IMR-90 (cell line): Measurements from ENCODE around the gene PRSS22. TPM values are rescaled to one million over a fixed set of nuclear protein-coding genes. Genes with fewer than 3 reads are reported as not detected.

Experiments
- ATAC-seq: fragments of 200-7000 bp; cut with Tn5 transposase; 2 replicates; pipeline ENCODE4 v1.9.1; 2020; ENCODE audit warnings: low read depth, mild to moderate bottlenecking, moderate library complexity
- BruUV-seq: library from RNA; stranded (reverse); fragments of 400-500 nt; replicated peaks from 2 replicates; lab custom pipeline; 2021; lab: Mats Ljungman, UMichigan
- CTCF ChIA-PET: fragments of 300-600 bp; formaldehyde crosslinking; extraction: SDS; loops from one replicate; lab custom pipeline; 2021; ENCODE audit warnings: antibody characterized with exemption; lab: Yijun Ruan, JAX
- POLR2A ChIA-PET: fragments of 300-600 bp; sonication (Branson Sonifier 250); formaldehyde crosslinking; loops from one replicate; lab custom pipeline; 2022; ENCODE audit warnings: antibody characterized with exemption; ENCODE audit not compliant: unreplicated experiment; lab: Charles Lee
- DNase-seq: peaks from one replicate; pipeline ENCODE4 v3.0.0; 2013
- H2AFZ ChIP-seq: replicated peaks from 2 replicates; pipeline ENCODE3; 2013; ENCODE audit warnings: low read length, mild to moderate bottlenecking; ENCODE audit not compliant: poor library complexity
- H2AK5ac ChIP-seq: 2 replicates; pipeline ENCODE4 v1.6.1; 2013; ENCODE audit warnings: low read depth, low read length, inconsistent platforms
- H2AK9ac ChIP-seq: replicated peaks from 2 replicates; pipeline ENCODE3; 2013; ENCODE audit warnings: mild to moderate bottlenecking, low read depth, low read length, moderate library complexity; ENCODE audit not compliant: poor library complexity
- H2BK120ac ChIP-seq: 2 replicates; pipeline ENCODE4 v1.6.1; 2013; ENCODE audit warnings: low read depth, low read length, inconsistent platforms
- H2BK15ac ChIP-seq: 3 replicates; pipeline ENCODE4 v1.6.1; 2013; ENCODE audit warnings: low read depth, low read length, inconsistent platforms
- H2BK20ac ChIP-seq: 2 replicates; pipeline ENCODE4 v1.6.1; 2013; ENCODE audit warnings: low read depth, mild to moderate bottlenecking, inconsistent platforms, low read length, moderate library complexity
- H2BK5ac ChIP-seq: 2 replicates; pipeline ENCODE4 v1.6.1; 2013; ENCODE audit warnings: mild to moderate bottlenecking, low read depth, low read length, inconsistent platforms; ENCODE audit not compliant: poor library complexity, severe bottlenecking
- H3K14ac ChIP-seq: replicated peaks from 2 replicates; pipeline ENCODE4 v1.6.1; 2013; ENCODE audit warnings: low read depth, low read length, inconsistent platforms
- H3K18ac ChIP-seq: 2 replicates; pipeline ENCODE4 v1.6.1; 2013; ENCODE audit warnings: low read depth, low read length, control low read depth
- H3K23ac ChIP-seq: 2 replicates; pipeline ENCODE4 v1.6.1; 2013; ENCODE audit warnings: low read depth, low read length, inconsistent platforms
- H3K27ac ChIP-seq: 2 replicates; pipeline ENCODE4 v1.5.1; 2013; ENCODE audit warnings: mild to moderate bottlenecking, control low read depth, low read length; ENCODE audit not compliant: insufficient read depth
- H3K27me3 ChIP-seq: 2 replicates; pipeline ENCODE4 v1.6.1; 2013; ENCODE audit warnings: low read length; ENCODE audit not compliant: control insufficient read depth, insufficient read depth
- H3K36me3 ChIP-seq: 2 replicates; pipeline ENCODE4 v1.6.1; 2013; ENCODE audit warnings: low read length, mixed read lengths; ENCODE audit not compliant: control insufficient read depth, insufficient read depth
- H3K4ac ChIP-seq: 2 replicates; pipeline ENCODE4 v1.6.1; 2013; ENCODE audit warnings: low read depth, low read length, inconsistent platforms
- H3K4me1 ChIP-seq: 2 replicates; pipeline ENCODE4 v1.6.1; 2013; ENCODE audit warnings: low read length, mixed read lengths; ENCODE audit not compliant: control insufficient read depth, insufficient read depth
- H3K4me2 ChIP-seq: 2 replicates; pipeline ENCODE4 v1.6.1; 2013; ENCODE audit warnings: low read depth, mild to moderate bottlenecking, control low read depth, low read length, moderate library complexity
- H3K4me3 ChIP-seq: 2 replicates; pipeline ENCODE4 v1.5.1; 2013; ENCODE audit warnings: low read depth, mild to moderate bottlenecking, control low read depth, low read length, moderate library complexity; ENCODE audit not compliant: insufficient read depth
- H3K56ac ChIP-seq: 2 replicates; pipeline ENCODE4 v1.6.1; 2013; ENCODE audit warnings: low read length, inconsistent platforms; ENCODE audit not compliant: insufficient read depth; ENCODE audit errors: extremely low read depth
- H3K79me1 ChIP-seq, 2 experiments: 2 replicates each; pipeline ENCODE4 v1.6.1; 2013; ENCODE audit warnings: low read length in 2 of 2, inconsistent platforms in 1 of 2, low read depth in 1 of 2
- H3K9ac ChIP-seq: 2 replicates; pipeline ENCODE4 v1.6.1; 2013; ENCODE audit warnings: low read depth, low read length, control low read depth
- H3K9me1 ChIP-seq: 2 replicates; pipeline ENCODE4 v1.6.1; 2013; ENCODE audit warnings: low read length, inconsistent platforms; ENCODE audit not compliant: insufficient read depth
- H3K9me3 ChIP-seq: 2 replicates; pipeline ENCODE4 v1.6.1; 2013; ENCODE audit warnings: low read length; ENCODE audit not compliant: control insufficient read depth, insufficient read depth
- H4K20me1 ChIP-seq: 2 replicates; pipeline ENCODE4 v1.6.1; 2013; ENCODE audit warnings: low read length, inconsistent platforms; ENCODE audit not compliant: insufficient read depth
- H4K5ac ChIP-seq: 2 replicates; pipeline ENCODE4 v1.6.1; 2013; ENCODE audit warnings: mild to moderate bottlenecking, low read depth, low read length, control low read depth
- H4K8ac ChIP-seq, 2 experiments: 2 replicates each; pipeline ENCODE4 v1.6.1; 2013; ENCODE audit warnings: low read depth in 2 of 2, low read length in 2 of 2, control low read depth in 1 of 2, inconsistent platforms in 1 of 2
- H4K91ac ChIP-seq: 2 replicates; pipeline ENCODE4 v1.6.1; 2013; ENCODE audit warnings: low read depth, low read length, inconsistent platforms; ENCODE audit not compliant: insufficient read depth
- CTCF ChIP-seq: conservative IDR thresholded peaks from 2 replicates; pipeline ENCODE4 v1.5.1; 2012; ENCODE audit warnings: mild to moderate bottlenecking, low read depth, low read length, improper control_type of control experiment
- ELK1 ChIP-seq: fragments of 150-350 bp; IDR thresholded peaks from 2 replicates; pipeline ENCODE4 v1.6.1; 2016; ENCODE audit warnings: low read depth, mild to moderate bottlenecking, low read length, moderate library complexity, borderline replicate concordance
- MAFK ChIP-seq: IDR thresholded peaks from 2 replicates; pipeline ENCODE4 v1.6.1; 2012; ENCODE audit warnings: low read depth, low read length, improper control_type of control experiment
- MXI1 ChIP-seq: IDR thresholded peaks from 2 replicates; pipeline ENCODE4 v1.6.1; 2012; ENCODE audit warnings: low read depth, mild to moderate bottlenecking, low read length, moderate library complexity, borderline replicate concordance
- NFE2L2 ChIP-seq: fragments of 150-350 bp; IDR thresholded peaks from 2 replicates; pipeline ENCODE4 v1.6.1; 2016; ENCODE audit warnings: low read depth, mild to moderate bottlenecking, low read length
- POLR2A ChIP-seq: IDR thresholded peaks from 2 replicates; pipeline ENCODE4 v1.6.1; 2012; ENCODE audit warnings: mild to moderate bottlenecking, low read depth, low read length
- RFX5 ChIP-seq: IDR thresholded peaks from 2 replicates; pipeline ENCODE4 v1.8.0; 2012; ENCODE audit warnings: low read depth, mild to moderate bottlenecking, low read length, moderate library complexity
- USF2 ChIP-seq: fragments of 150-350 bp; IDR thresholded peaks from 2 replicates; pipeline ENCODE4 v1.6.1; 2017; ENCODE audit warnings: mild to moderate bottlenecking, antibody characterized with exemption, low read length, low read depth
- WGBS, 2 experiments: methylation state at CpG; one replicate each; pipeline versions ENCODE4 v1.1.5 to v1.1.7; 2013; ENCODE audit warnings: missing lambda C conversion rate in 2 of 2; ENCODE audit not compliant: insufficient read length in 1 of 2; ENCODE audit errors: extremely low coverage in 2 of 2; 5-methylcytosine and 5-hydroxymethylcytosine counted together
- dilution Hi-C: fragments of 300-500 bp; cut with HindIII; formaldehyde crosslinking; loops from one replicate; pipeline ENCODE4 v1.14.3; 2018; ENCODE audit warnings: low sequenced_read_pairs; ENCODE audit not compliant: unreplicated experiment
- in situ Hi-C: fragments of 300-500 bp; cut with MboI; formaldehyde crosslinking; loops from 3 replicates; pipeline ENCODE4 v1.14.3; 2019; ENCODE audit warnings: low sequenced_read_pairs, inconsistent platforms, mixed read lengths
- intact Hi-C: fragments of 100-400 bp; cut with micrococcal nuclease; formaldehyde crosslinking; loops from 2 replicates; pipeline ENCODE4 v1.10.0; 2022
- polyA plus RNA-seq, 3 experiments: library from polyadenylated mRNA; depleted of rRNA; stranded (reverse); fragments of >200 nt; gene quantifications; 2 replicates each; pipeline ENCODE4 v1.2.3, GENCODE V29; 2012; ENCODE audit warnings: low replicate concordance in 1 of 3
- total RNA-seq: library from RNA; depleted of rRNA; stranded (reverse); fragments of >200 nt; gene quantifications from 2 replicates; pipeline ENCODE4 v1.2.3, GENCODE V29; 2012

Gene PRSS22
- total and polyA plus RNA-seq, 2 of the 4 experiments (the other 2 are of a cell fraction) = not detected

DNA sequence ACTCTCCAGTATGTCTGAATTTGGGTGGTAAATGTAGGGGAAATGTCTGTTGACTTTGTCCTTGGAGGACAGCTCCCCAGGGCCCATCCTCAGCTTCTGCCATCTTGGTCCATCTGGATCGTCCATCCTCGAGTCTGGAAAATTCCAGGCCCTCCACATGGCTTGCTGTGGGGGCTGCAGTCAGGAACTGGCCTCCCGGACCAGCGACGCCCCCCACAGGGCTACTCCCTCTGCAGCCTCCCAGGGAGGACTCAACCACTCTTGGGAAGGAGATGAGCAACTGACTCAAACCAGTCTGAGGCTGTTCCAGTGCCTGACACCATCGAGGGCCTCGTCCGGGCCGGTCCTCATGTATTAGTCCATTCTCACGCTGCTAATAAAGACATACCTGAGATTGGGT is 33.3 kb downstream of the PRSS22 start:
- in situ Hi-C loops = no loop called here
- Histone ChIP-seq H2AK5ac (no peak overlapping the region), H3K9me1 (no peaks in the 10 kb centered on the region), H4K5ac (no peak overlapping the region), H4K8ac (no peak overlapping the region), H3K23ac (no peak overlapping the region), H3K36me3 (no peaks in the 10 kb centered on the region), H3K9ac (no peak overlapping the region), H2AFZ (no peak overlapping the region), H3K4me3 (no peak overlapping the region), H4K20me1 (no peaks in the 10 kb centered on the region), H3K27me3 (peaks cover 52% of the 10 kb centered on the region), H3K79me1 (no peaks in the 10 kb centered on the region), H2AK9ac (no peak overlapping the region), H3K4me1 (no peaks in the 10 kb centered on the region), H2BK15ac (no peak overlapping the region), H3K9me3 (no peaks in the 10 kb centered on the region), H3K56ac (no peak overlapping the region), H2BK20ac (no peak overlapping the region), H3K27ac (no peak overlapping the region), H4K91ac (no peak overlapping the region), H3K14ac (no peak overlapping the region), H2BK120ac (no peak overlapping the region), H3K18ac (no peak overlapping the region), H2BK5ac (no peak overlapping the region), H3K4ac (no peak overlapping the region), H3K4me2 (no peak overlapping the region)
- intact Hi-C loops = no loop called here
- CTCF ChIA-PET = no interaction called here
- POLR2A ChIA-PET = no interaction called here
- ATAC-seq (no peak), DNase-seq (no peak)
- no CpG with 5 or more reads among the region's 10 CpGs for WGBS, 2 experiments
- TF ChIP-seq MAFK = no peak
- TF ChIP-seq USF2 = no peak
- no peak for TF ChIP-seq CTCF
- no peak for TF ChIP-seq NFE2L2
- no peak for TF ChIP-seq POLR2A
- no peak for TF ChIP-seq MXI1
- TF ChIP-seq ELK1 = no peak
- TF ChIP-seq RFX5 = no peak
- no TSS peak for BruUV-seq
- dilution Hi-C loops = no loop called here
